GM10266 (cell line): ENCODE results near the gene SH3YL1.

Source experiments
- DNase-seq: peaks from one replicate; pipeline ENCODE4 v3.0.0; 2012; ENCODE audit errors: extremely low spot score
- CTCF ChIP-seq: IDR thresholded peaks from 2 replicates; pipeline ENCODE4 v1.5.1; 2012; ENCODE audit warnings: mild to moderate bottlenecking, low read depth; ENCODE audit not compliant: control insufficient read depth, insufficient read depth; ENCODE audit errors: missing control alignments

The SH3YL1 gene

GRCh38 chr2:246489-247144, 17.2 kb downstream of the SH3YL1 start:
- peak; percentile 44 for TF ChIP-seq CTCF
- DNase-seq: peak; percentile 32

GRCh38 chr2:244547-244946, 19.3 kb downstream of the SH3YL1 start:
- no peak for TF ChIP-seq CTCF
- DNase-seq: no peak

GRCh38 chr2:238869-239268, 25.0 kb downstream of the SH3YL1 start:
- no peak for DNase-seq

GRCh38 chr2:238431-238830, 25.4 kb downstream of the SH3YL1 start:
- DNase-seq: no peak
- TF ChIP-seq CTCF: no peak

More at GRCh38 chr2:238869-239268, 25.0 kb downstream of the SH3YL1 start:
- TF ChIP-seq CTCF: no peak

- no peak for DNase-seq
- TF ChIP-seq CTCF: no peak
These were observed 26.0 kb downstream of the SH3YL1 start for GRCh38 chr2:237878-238277.

- TF ChIP-seq CTCF: no peak
- no peak for DNase-seq
These were observed 26.8 kb downstream of the SH3YL1 start for GRCh38 chr2:236993-237539.

- TF ChIP-seq CTCF: no peak
- DNase-seq: no peak
These were observed 29.4 kb downstream of the SH3YL1 start for GRCh38 chr2:234421-234820.
